OCI-LY1 (cell line): ENCODE data around the gene JUP.

Source experiments
- H2AFZ ChIP-seq: fragments of 200-600 bp; sonication (generic), shearing (Covaris generic); 2 replicates; pipeline ENCODE4 v1.6.0; 2014; ENCODE audit warnings: antibody characterized with exemption, mild to moderate bottlenecking, low read length
- H3F3A ChIP-seq: fragments of 200-600 bp; sonication (generic), shearing (Covaris generic); 2 replicates; pipeline ENCODE4 v1.6.0; 2014; ENCODE audit warnings: mild to moderate bottlenecking, antibody characterized with exemption, low read length, moderate library complexity; ENCODE audit not compliant: insufficient read depth
- H3K27ac ChIP-seq: fragments of 200-600 bp; sonication (generic); 2 replicates; pipeline ENCODE4 v1.5.1; 2014; ENCODE audit warnings: low read length, mixed run types, mild to moderate bottlenecking, low read depth; ENCODE audit not compliant: poor library complexity, severe bottlenecking
- H3K27me3 ChIP-seq: fragments of 200-600 bp; sonication (generic); 2 replicates; pipeline ENCODE4 v1.6.0; 2014; ENCODE audit warnings: antibody characterized with exemption, mild to moderate bottlenecking, low read length, moderate library complexity; ENCODE audit not compliant: insufficient read depth
- H3K36me3 ChIP-seq: fragments of 200-600 bp; sonication (generic); 2 replicates; pipeline ENCODE4 v1.6.1; 2014; ENCODE audit warnings: mild to moderate bottlenecking, antibody characterized with exemption, low read length, moderate library complexity, mixed read lengths; ENCODE audit not compliant: insufficient read depth
- H3K4me1 ChIP-seq: fragments of 200-600 bp; sonication (generic); 2 replicates; pipeline ENCODE4 v1.5.1; 2014; ENCODE audit warnings: mild to moderate bottlenecking, low read length, moderate library complexity; ENCODE audit not compliant: insufficient read depth, severe bottlenecking
- H3K4me2 ChIP-seq: fragments of 200-600 bp; sonication (generic), shearing (Covaris generic); 2 replicates; pipeline ENCODE4 v1.6.1; 2014; ENCODE audit warnings: low read length
- H3K4me3 ChIP-seq: fragments of 200-600 bp; sonication (generic); 2 replicates; pipeline ENCODE4 v1.5.1; 2014; ENCODE audit warnings: low read length, low read depth, mild to moderate bottlenecking, mixed read lengths; ENCODE audit not compliant: poor library complexity, severe bottlenecking
- H3K79me2 ChIP-seq: fragments of 200-600 bp; shearing (Covaris generic); 2 replicates; pipeline ENCODE4 v1.6.1; 2016; ENCODE audit warnings: mixed run types, low read length, mixed read lengths; ENCODE audit not compliant: insufficient read depth
- H3K9ac ChIP-seq: fragments of 200-600 bp; sonication (generic), shearing (Covaris generic); 2 replicates; pipeline ENCODE4 v1.6.1; 2014; ENCODE audit warnings: mild to moderate bottlenecking, low read length, mixed read lengths
- H3K9me2 ChIP-seq: fragments of 200-600 bp; sonication (generic), shearing (Covaris generic); 2 replicates; pipeline ENCODE4 v1.6.1; 2014; ENCODE audit warnings: low read depth, mild to moderate bottlenecking, low read length, mixed read lengths
- H3K9me3 ChIP-seq: fragments of 200-600 bp; shearing (Covaris generic); 2 replicates; pipeline ENCODE4 v1.6.1; 2014; ENCODE audit warnings: low read length, mixed read lengths
- H4K20me1 ChIP-seq: fragments of 200-600 bp; sonication (generic), shearing (Covaris generic); 2 replicates; pipeline ENCODE4 v1.6.0; 2016; ENCODE audit warnings: mild to moderate bottlenecking, low read length; ENCODE audit not compliant: insufficient read depth
- EZH2 ChIP-seq: fragments of 200-600 bp; sonication (generic), shearing (Covaris generic); IDR thresholded peaks from 2 replicates; pipeline ENCODE4 v1.8.0; 2017; ENCODE audit warnings: borderline replicate concordance, mixed run types, mild to moderate bottlenecking, antibody characterized with exemption, low read length, moderate library complexity, mixed read lengths
- TF ChIP-seq, protein P1 (sequence below): fragments of 200-600 bp; sonication (generic), shearing (Covaris generic); IDR thresholded peaks from 2 replicates; pipeline ENCODE4 v1.5.1; 2017; ENCODE audit warnings: mild to moderate bottlenecking, antibody characterized with exemption, low read length, moderate library complexity, mixed read lengths

JUP gene

DNA sequence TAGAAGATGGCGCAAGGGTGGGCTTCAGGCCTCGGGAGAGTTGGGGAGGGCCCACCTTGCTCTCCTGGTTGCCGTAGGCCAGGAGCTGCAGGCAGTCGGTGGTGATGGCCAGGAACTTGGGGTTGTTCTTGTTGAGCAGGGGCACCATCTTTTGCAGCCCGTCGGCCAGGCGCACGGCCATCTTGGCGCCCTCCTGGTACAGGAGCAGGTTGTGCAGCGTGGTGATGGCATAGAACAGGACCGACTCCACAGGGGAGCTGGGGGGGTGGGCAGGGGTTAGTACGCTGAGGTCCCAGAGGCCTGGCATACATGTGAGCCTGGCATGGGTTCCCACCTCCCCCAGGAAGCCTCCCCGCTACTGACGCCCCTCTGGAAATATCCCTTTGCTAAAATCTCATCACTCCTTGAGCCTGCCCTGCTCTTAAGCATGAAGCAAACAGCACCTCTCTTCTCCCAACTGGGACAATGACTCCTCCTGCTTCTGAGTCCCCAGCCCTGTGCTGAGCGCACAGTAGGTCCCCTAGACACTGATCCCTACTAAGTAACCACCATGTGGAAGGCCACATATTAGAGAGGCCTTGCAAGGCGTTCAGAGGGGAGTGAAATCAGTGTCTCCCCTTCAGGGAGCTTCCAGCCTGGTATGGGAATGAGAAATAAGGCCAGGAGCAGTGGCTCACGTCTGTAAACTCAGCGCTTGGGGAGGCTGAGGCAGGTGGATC, 19.0 kb downstream of the JUP start:
- TF ChIP-seq, protein P1, sequence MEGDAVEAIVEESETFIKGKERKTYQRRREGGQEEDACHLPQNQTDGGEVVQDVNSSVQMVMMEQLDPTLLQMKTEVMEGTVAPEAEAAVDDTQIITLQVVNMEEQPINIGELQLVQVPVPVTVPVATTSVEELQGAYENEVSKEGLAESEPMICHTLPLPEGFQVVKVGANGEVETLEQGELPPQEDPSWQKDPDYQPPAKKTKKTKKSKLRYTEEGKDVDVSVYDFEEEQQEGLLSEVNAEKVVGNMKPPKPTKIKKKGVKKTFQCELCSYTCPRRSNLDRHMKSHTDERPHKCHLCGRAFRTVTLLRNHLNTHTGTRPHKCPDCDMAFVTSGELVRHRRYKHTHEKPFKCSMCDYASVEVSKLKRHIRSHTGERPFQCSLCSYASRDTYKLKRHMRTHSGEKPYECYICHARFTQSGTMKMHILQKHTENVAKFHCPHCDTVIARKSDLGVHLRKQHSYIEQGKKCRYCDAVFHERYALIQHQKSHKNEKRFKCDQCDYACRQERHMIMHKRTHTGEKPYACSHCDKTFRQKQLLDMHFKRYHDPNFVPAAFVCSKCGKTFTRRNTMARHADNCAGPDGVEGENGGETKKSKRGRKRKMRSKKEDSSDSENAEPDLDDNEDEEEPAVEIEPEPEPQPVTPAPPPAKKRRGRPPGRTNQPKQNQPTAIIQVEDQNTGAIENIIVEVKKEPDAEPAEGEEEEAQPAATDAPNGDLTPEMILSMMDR = no peak
- TF ChIP-seq EZH2 = no peak
- no peaks in the 10 kb centered on the region for H4K20me1 ChIP-seq
- H3F3A ChIP-seq = no peaks in the 10 kb centered on the region
- peaks cover 22% of the 10 kb centered on the region for H3K4me1 ChIP-seq
- no peak overlapping the region for H3K27ac ChIP-seq
- no peaks in the 10 kb centered on the region for H3K9me2 ChIP-seq
- no peak overlapping the region for H3K9ac ChIP-seq
- no peaks in the 10 kb centered on the region for H3K79me2 ChIP-seq
- no peak overlapping the region for H3K4me3 ChIP-seq
- H3K4me2 ChIP-seq = no peak overlapping the region
- peaks cover 19% of the 10 kb centered on the region for H3K36me3 ChIP-seq
- no peaks in the 10 kb centered on the region for H3K27me3 ChIP-seq
- H2AFZ ChIP-seq = no peak overlapping the region
- H3K9me3 ChIP-seq = no peaks in the 10 kb centered on the region

DNA sequence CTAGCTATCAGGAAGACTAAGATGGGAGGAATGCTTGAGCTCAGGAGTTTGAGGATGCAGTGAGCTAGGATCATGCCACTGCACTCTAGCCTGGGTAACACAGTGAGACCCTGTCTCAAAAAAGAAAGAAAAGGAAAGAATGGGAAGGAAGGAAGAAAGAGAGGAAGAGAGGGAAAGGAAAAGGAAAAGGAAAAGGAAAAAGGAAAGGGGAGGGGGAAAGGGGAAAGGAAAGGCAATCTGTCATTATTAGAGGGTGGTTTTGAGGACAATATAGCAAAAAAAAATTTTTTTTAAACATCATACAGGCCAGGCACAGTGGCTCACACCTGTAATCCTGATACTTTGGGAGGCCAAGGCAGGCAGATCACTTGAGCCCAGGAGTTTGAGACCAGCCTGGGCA, 20.4 kb downstream of the JUP start:
- Histone ChIP-seq H3K4me2 (no peak overlapping the region), H3K9ac (no peak overlapping the region), H3K27ac (no peak overlapping the region), H4K20me1 (no peaks in the 10 kb centered on the region), H3K4me3 (no peak overlapping the region), H3K79me2 (no peaks in the 10 kb centered on the region), H3K9me2 (no peaks in the 10 kb centered on the region), H3F3A (no peaks in the 10 kb centered on the region), H3K9me3 (no peaks in the 10 kb centered on the region), H3K27me3 (no peaks in the 10 kb centered on the region), H2AFZ (no peak overlapping the region), H3K36me3 (peaks cover 23% of the 10 kb centered on the region), H3K4me1 (peaks cover 11% of the 10 kb centered on the region)
- no peak for TF ChIP-seq EZH2
- TF ChIP-seq, protein P1 = no peak

GRCh38 chr17:41763327-41763726, 23.2 kb downstream of the JUP start:
- H3K9me3 ChIP-seq = no peaks in the 10 kb centered on the region
- H3K9ac ChIP-seq = no peak overlapping the region
- no peaks in the 10 kb centered on the region for H3F3A ChIP-seq
- H3K36me3 ChIP-seq = peaks cover 27% of the 10 kb centered on the region
- H3K79me2 ChIP-seq = no peaks in the 10 kb centered on the region
- H3K9me2 ChIP-seq = no peaks in the 10 kb centered on the region
- H3K27ac ChIP-seq = no peak overlapping the region
- H3K4me1 ChIP-seq = no peaks in the 10 kb centered on the region
- TF ChIP-seq EZH2 = no peak
- TF ChIP-seq, protein P1 = no peak
- H4K20me1 ChIP-seq = no peaks in the 10 kb centered on the region
- H3K27me3 ChIP-seq = no peaks in the 10 kb centered on the region
- H3K4me3 ChIP-seq = no peak overlapping the region
- no peak overlapping the region for H3K4me2 ChIP-seq
- H2AFZ ChIP-seq = no peak overlapping the region
